SJCRH30 (cell line): ENCODE data around the gene LRBA. TPM values are rescaled to one million over a fixed set of nuclear protein-coding genes. Genes with fewer than 3 reads are reported as not detected.
"Not testable (repeated sequence)": the region's sequence is repeated elsewhere in the genome, so short reads cannot be mapped to it uniquely, and the experiment has no call there.

Experiments used
- DNase-seq, 2 experiments: peaks; one replicate each; pipeline ENCODE4 v3.0.0-alpha.2; 2015 to 2020
- H3K27ac ChIP-seq: fragments of 250-450 bp; sonication (Bioruptor Pico); 2 replicates; pipeline ENCODE4 v1.5.1; 2020; ENCODE audit warnings: mild to moderate bottlenecking, moderate library complexity
- H3K27me3 ChIP-seq: fragments of 250-450 bp; sonication (Bioruptor Pico); 2 replicates; pipeline ENCODE4 v1.5.1; 2020; ENCODE audit warnings: mild to moderate bottlenecking, moderate library complexity
- H3K36me3 ChIP-seq: fragments of 250-450 bp; sonication (Bioruptor Pico); 2 replicates; pipeline ENCODE4 v1.5.1; 2020; ENCODE audit warnings: mild to moderate bottlenecking, moderate library complexity
- H3K4me1 ChIP-seq: fragments of 250-450 bp; sonication (Bioruptor Pico); 2 replicates; pipeline ENCODE4 v1.5.1; 2020; ENCODE audit warnings: mild to moderate bottlenecking, moderate library complexity
- H3K4me3 ChIP-seq: fragments of 250-450 bp; sonication (Bioruptor Pico); 2 replicates; pipeline ENCODE4 v1.5.1; 2020; ENCODE audit warnings: mild to moderate bottlenecking, moderate library complexity
- H3K9me3 ChIP-seq: fragments of 250-450 bp; sonication (Bioruptor Pico); replicated peaks from 2 replicates; pipeline ENCODE4 v1.5.1; 2020; ENCODE audit warnings: mild to moderate bottlenecking, moderate library complexity
- total RNA-seq: library from RNA; depleted of rRNA; stranded (reverse); fragments of >200 nt; shearing (Covaris generic); gene quantifications from 2 replicates; pipeline ENCODE4 v1.2.3, GENCODE V29; 2014

LRBA gene
- total RNA-seq, 1 experiment from 2014 or later, result 25.9 TPM

DNA sequence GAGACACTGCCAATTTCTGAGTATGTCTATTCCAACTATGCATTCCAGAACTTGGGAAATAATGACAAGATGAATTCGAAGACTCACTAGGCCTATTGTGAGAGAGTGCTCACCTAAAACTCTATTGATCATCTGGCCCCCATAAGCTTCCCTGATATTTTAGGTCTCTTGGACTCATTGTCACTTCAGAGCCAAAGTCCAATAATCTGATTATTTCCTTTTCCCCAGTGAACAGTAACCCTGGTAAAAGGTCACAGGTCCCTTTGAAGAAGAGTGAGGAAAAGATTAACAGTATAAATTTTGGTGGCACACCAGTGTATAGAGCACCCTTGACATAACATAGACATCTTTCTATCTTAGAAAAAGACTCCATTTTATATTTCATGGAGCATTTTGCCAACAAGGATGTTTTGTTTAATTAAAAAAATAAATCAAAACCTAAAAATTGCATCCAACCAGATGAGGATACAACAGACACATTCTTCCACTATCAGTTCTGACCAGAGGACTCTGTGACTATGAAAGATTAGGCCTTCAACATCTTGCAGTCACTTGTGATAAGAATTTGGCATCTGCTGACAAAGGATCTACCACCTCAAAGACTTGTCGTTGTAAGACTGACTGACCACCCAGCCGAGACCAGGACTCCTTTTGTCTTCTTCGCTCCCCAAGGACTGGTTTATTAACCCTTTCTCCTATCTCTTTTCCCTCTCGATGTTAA lies 241.2 kb downstream of the LRBA start:
- H3K27me3 ChIP-seq, result no peaks in the 10 kb centered on the region
- no peak for DNase-seq

DNA sequence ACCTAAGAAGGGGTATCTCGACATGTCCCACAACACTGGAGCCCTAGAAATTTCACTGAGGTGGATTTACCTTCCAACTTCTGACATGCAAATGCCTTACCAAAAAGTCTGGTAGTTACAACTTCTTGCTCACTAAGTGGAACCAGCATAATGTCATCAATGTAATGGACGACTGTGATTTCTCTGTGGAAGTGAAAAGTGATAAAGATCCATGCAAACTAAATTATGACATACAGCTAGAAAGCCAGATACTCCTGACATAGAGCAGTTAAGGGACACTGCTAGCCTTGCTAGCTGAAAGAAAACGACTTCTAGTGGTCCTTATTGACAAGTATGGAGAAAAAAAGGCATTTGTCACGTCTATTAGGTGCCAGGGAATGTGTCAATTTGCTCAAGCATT lies 242.1 kb downstream of the LRBA start:
- Histone ChIP-seq H3K36me3 (no peaks in the 10 kb centered on the region), H3K27me3 (no peaks in the 10 kb centered on the region), H3K9me3 (no peaks in the 10 kb centered on the region), H3K4me3 (no peak overlapping the region), H3K27ac (no peak overlapping the region), H3K4me1 (no peaks in the 10 kb centered on the region)
- DNase-seq, result no peak

More for the DNA sequence above, 241.2 kb downstream of the LRBA start:
- no peaks in the 10 kb centered on the region for H3K9me3 ChIP-seq
- no peaks in the 10 kb centered on the region for H3K36me3 ChIP-seq
- H3K27ac ChIP-seq, result no peak overlapping the region
- H3K4me3 ChIP-seq, result no peak overlapping the region
- H3K4me1 ChIP-seq, result no peaks in the 10 kb centered on the region

DNA sequence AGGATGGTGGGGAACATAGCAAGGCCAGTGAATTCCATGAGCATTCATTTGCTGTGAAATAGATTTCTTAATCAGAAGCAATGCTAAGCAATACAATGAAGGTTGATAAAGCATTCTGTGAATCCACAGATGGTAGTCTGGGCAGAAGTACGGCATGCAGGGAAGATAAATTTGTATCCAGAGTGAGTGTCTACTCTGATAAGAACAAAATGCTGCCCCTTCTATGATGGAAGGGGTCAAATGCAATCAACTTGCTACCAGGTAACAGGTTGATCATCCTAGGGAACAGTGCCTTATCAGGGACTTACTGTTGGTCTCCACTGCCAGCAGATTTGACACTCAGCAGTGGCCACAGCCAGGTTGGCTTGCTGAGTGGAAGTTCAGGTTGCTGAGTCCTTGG lies 243.7 kb downstream of the LRBA start:
- no peak for DNase-seq
- Histone ChIP-seq H3K27me3 (no peaks in the 10 kb centered on the region), H3K9me3 (no peaks in the 10 kb centered on the region), H3K4me1 (no peaks in the 10 kb centered on the region), H3K4me3 (no peak overlapping the region), H3K27ac (no peak overlapping the region), H3K36me3 (no peaks in the 10 kb centered on the region)

DNA sequence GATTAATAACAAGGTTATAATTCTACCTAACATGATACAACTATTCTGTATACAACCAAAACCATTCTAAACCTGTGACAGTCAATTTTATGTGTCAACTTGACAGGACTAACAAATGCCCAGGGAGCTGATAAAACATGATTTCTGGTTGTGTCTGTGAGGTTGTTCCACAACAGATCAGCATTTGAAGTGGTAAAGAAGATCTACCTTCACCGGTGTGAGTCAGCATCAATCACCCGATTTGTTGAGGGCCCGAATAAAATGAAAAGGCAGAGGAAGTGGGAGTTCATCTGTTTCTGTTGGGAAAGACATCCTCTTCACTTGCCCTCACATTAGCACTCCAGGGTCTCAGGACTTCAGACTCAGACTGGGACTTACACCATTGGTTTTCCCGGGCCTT lies 245.2 kb downstream of the LRBA start:
- Histone ChIP-seq H3K4me1 (no peaks in the 10 kb centered on the region), H3K4me3 (no peak overlapping the region), H3K9me3 (no peaks in the 10 kb centered on the region), H3K27ac (no peak overlapping the region), H3K27me3 (no peaks in the 10 kb centered on the region), H3K36me3 (no peaks in the 10 kb centered on the region)
- no peak for DNase-seq

DNA sequence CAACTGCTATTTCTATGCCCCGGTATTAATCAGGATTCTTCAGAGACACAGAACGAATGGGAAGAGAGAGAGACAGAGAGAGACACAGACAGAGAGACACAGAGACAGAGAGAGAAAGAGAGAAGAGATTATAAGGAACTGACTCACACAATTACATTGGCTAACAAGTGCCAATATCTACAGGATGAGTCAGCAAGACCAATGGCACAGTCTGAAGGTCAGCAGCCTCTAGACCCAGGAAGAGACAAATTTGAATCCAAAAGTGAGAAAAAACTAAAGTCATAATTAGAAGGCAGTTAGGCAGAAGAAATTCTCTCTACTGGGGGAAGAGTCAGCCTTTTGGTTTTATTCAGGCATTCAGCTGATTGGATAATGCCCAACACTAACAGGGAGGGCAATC lies 245.8 kb downstream of the LRBA start:
- Histone ChIP-seq H3K4me1 (no peaks in the 10 kb centered on the region), H3K27ac (no peak overlapping the region), H3K4me3 (no peak overlapping the region), H3K27me3 (no peaks in the 10 kb centered on the region), H3K9me3 (no peaks in the 10 kb centered on the region), H3K36me3 (no peaks in the 10 kb centered on the region)
- no peak for DNase-seq

DNA sequence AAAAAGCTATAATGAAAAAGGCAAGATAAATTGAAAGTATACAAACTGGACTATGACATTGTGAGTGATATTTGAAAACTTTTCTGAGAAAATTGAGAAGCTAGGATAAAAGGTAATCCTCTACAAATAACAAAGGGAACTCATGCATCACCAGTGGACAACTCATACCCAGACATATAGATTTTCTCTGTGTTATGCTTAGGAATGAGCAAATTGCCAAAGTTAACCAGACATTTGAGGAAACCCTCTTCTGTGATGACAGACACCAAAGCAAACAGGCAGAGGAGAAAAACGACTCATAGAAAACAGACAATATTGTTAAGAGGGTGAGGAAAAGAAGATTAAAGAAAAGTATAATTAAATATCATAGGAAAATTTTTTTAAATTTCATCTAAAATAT lies 246.6 kb downstream of the LRBA start:
- H3K27ac ChIP-seq, result no peak overlapping the region
- no peaks in the 10 kb centered on the region for H3K4me1 ChIP-seq
- DNase-seq, result no peak
- no peaks in the 10 kb centered on the region for H3K27me3 ChIP-seq
- no peak overlapping the region for H3K4me3 ChIP-seq
- H3K36me3 ChIP-seq, result no peaks in the 10 kb centered on the region
- no peaks in the 10 kb centered on the region for H3K9me3 ChIP-seq

DNA sequence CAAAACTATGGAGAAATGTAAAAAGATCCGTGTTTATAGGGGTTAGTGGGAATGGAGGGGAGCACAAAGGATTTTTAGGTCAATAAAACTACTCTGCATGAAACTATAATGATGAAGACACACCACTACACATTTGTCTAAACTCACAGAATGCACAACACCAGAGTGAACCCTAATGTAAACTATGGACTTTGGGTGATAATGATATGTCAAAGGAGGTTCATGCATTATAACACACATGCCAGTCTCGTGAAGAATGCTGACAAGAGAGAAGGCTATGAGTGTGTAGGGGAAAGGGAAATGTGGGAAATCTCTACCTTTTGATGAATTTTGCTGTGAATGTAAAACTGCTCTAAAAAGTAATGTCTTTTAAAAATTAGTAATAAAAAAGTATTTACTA lies 249.9 kb downstream of the LRBA start:
- no peaks in the 10 kb centered on the region for H3K36me3 ChIP-seq
- no peak overlapping the region for H3K27ac ChIP-seq
- H3K27me3 ChIP-seq, result no peaks in the 10 kb centered on the region
- no peak for DNase-seq
- no peaks in the 10 kb centered on the region for H3K4me1 ChIP-seq
- H3K9me3 ChIP-seq, result no peaks in the 10 kb centered on the region
- no peak overlapping the region for H3K4me3 ChIP-seq

DNA sequence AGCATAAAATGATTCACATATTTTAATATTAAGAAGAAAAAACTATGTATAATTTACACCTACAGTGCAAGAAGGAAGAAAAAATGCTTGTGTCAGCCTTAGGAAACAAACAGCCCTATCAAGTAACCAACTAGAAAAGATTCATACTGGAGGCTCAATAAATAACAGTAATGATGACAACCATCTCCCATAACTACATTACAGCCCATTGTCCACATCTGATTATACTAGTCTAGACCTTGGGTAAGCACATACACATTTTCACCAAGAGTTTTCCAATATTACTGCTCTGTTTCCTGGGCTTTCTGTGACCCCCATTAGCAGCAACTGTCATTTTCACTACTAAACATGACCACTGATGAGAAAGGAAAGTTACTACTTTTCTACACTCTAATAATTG lies 263.4 kb downstream of the LRBA start:
- no peaks in the 10 kb centered on the region for H3K36me3 ChIP-seq
- no peak overlapping the region for H3K27ac ChIP-seq
- H3K27me3 ChIP-seq, result no peaks in the 10 kb centered on the region
- no peaks in the 10 kb centered on the region for H3K9me3 ChIP-seq
- no peaks in the 10 kb centered on the region for H3K4me1 ChIP-seq
- DNase-seq, result no peak
- no peak overlapping the region for H3K4me3 ChIP-seq

DNA sequence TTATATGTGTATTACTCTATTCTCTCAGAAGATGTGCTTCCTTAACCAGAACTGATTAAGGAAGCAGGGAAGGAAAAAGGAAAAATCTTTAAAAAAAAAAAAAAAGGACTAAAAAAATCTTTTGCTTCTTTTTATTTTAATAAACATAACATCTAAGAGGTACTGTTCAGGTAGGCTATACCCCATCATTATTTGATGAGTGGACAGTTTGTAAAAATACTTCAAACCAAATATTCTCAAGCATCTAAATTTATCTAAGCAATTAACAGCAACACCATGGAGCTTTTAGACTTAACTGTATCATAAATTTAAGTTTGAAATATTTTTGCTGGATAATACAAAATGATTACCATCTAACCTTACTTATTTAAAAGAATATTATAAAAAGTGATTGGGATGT lies 264.3 kb downstream of the LRBA start:
- Histone ChIP-seq H3K27ac (no peak overlapping the region), H3K4me3 (no peak overlapping the region), H3K27me3 (no peaks in the 10 kb centered on the region), H3K9me3 (no peaks in the 10 kb centered on the region), H3K4me1 (no peaks in the 10 kb centered on the region), H3K36me3 (no peaks in the 10 kb centered on the region)
- DNase-seq, result no peak

DNA sequence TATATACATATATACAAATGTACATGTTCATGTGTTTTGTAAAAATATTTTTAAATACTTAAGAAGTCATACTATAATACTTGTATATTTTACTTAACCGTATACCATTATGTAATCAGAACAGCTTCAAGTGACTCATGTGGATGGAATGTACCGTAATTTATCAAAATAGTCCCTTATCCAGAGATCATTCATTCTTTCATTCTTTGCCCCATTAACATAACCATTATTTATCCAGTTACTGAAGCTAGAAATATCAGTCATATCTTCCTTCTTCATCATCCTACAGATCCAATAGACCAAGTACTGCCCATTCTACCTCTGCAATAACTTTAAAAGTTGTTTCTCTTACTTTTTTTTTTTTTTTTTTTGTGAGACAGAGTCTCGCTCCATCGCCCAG lies 268.9 kb downstream of the LRBA start:
- H3K4me1 ChIP-seq, result no peaks in the 10 kb centered on the region
- DNase-seq, result no peak

DNA sequence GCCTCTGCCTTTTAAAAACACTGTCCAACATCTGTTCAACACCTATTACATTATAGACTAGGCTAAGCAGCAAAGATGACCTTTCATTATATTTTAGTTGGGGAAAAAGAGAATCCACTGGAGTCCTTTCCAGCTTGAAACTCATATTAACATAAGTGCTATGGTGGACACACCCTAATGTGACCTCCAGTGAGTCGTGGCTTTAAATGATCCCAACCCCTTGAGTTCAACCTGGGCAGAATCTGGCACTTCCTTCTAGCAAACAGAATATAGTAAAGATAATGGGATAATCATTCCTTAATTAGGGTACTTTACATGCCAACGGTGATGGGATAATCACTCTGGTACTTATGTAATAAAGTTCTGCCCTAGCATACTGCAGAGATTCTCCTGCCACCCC lies 270.5 kb downstream of the LRBA start:
- no peaks in the 10 kb centered on the region for H3K4me1 ChIP-seq
- DNase-seq, result no peak
- H3K27ac ChIP-seq, result no peak overlapping the region
- no peaks in the 10 kb centered on the region for H3K27me3 ChIP-seq
- H3K4me3 ChIP-seq, result no peak overlapping the region
- H3K36me3 ChIP-seq, result no peaks in the 10 kb centered on the region
- H3K9me3 ChIP-seq, result no peaks in the 10 kb centered on the region

More for the DNA sequence above, 268.9 kb downstream of the LRBA start:
- H3K9me3 ChIP-seq, result no peaks in the 10 kb centered on the region
- H3K27me3 ChIP-seq, result no peaks in the 10 kb centered on the region
- H3K4me3 ChIP-seq, result no peak overlapping the region
- no peaks in the 10 kb centered on the region for H3K36me3 ChIP-seq
- no peak overlapping the region for H3K27ac ChIP-seq

DNA sequence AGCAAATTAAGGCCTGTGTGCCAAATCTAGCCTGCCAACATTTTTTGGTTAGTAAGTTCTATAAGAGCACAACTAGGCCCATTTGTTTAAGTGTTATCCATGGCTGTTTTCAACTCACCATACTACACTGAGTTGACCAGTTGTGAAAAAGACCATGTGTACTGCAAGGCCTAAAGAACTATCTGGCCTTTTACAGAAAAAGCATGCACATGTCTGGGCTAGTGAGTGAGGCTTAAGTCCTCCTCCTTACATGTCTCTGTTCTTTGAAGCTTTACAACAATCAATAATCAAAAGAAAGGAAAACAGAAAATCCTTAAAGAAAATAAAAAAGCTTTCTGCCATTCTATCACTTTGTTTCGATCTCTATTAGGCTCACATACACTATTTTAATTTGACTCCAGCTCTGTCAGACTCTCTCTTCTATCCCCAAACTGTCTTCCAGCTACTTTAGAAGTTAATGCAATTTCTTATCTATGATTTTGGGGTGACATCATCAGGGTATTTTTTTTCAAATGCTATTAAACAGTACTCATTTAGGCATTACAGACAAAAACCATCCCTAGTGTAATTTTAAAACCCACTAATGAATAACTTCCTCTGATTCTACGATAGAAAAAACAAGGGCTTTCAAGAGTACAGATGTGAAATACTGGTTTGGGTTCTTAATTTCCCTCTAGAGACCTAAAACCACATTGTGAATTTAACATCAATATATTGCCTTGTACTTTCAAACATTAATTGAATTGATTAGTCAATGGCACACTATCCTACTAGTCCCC lies 271.3 kb downstream of the LRBA start:
- Histone ChIP-seq H3K4me1 (no peaks in the 10 kb centered on the region), H3K27ac (no peak overlapping the region), H3K9me3 (no peaks in the 10 kb centered on the region), H3K4me3 (no peak overlapping the region), H3K36me3 (no peaks in the 10 kb centered on the region), H3K27me3 (no peaks in the 10 kb centered on the region)
- no peak for DNase-seq

DNA sequence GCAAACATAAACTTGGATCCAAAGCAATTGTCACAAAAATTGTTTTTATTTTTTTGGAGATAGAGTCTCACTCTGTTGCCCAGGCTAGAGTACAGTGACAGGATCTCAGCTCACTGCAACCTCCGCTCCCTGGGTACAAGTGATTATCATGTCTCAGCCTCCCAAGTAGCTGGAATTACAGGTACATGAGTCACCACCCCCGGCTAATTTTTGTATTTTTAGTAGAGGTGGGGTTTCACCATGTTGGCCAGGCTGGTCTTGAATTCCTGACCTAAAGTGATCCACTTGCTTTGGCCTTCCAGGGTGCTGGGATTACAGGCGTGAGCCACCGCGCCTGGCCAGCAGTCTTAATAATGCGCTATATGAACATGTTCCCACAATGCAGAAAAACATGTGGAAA lies 272.2 kb downstream of the LRBA start:
- not testable (repeated sequence) for H3K27ac ChIP-seq, H3K4me3 ChIP-seq, H3K9me3 ChIP-seq, DNase-seq, H3K27me3 ChIP-seq, H3K36me3 ChIP-seq, H3K4me1 ChIP-seq

DNA sequence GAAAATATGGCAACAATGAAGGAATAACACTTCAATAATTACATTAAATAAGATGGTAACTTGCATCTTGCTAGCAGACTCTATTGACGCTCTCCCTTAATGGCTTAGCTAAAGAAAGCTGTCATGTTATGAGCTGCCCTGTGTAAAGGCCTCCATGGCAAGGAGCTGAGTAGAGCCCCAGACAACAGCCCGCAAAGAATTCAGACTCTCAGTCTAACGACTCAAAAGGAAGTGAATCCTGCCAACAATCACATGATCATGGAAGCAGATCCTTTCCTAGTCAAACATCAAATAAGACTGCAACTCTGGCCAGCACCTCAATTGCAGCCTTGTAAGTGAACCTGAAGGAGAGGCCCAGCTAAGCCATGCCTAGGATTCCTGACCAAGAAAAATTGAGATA lies 275.5 kb downstream of the LRBA start:
- no peak overlapping the region for H3K4me3 ChIP-seq
- no peaks in the 10 kb centered on the region for H3K36me3 ChIP-seq
- H3K9me3 ChIP-seq, result no peaks in the 10 kb centered on the region
- no peaks in the 10 kb centered on the region for H3K4me1 ChIP-seq
- H3K27me3 ChIP-seq, result no peaks in the 10 kb centered on the region
- no peak overlapping the region for H3K27ac ChIP-seq
- no peak for DNase-seq

DNA sequence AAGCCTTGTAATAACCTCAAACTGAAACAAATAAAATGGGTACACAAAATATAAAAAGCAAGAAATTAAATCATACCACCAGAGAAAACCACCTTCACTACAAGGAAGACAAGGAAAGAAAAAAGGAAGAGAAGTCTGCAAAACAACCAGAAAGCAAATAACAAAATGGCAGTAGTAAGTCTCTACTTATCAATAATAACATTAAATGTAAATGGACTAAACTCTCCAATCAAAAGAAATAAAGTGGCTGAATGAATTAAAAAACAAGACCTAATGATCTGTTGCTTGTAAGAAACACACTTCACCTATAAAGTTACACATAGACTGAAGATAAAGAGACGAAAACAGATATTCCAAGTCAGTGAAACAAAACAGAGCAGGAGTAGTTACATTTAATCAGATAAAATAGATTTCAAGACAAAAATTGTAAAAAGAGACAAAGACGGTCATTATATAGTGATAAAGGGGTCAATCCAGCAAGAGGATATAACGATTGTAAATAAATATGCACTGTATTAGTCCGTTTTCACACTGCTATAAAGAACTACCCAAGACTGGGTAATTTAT lies 289.0 kb downstream of the LRBA start:
- no peaks in the 10 kb centered on the region for H3K36me3 ChIP-seq
- DNase-seq, result no peak

More for the DNA sequence above, 289.0 kb downstream of the LRBA start:
- Histone ChIP-seq H3K4me3 (no peak overlapping the region), H3K27me3 (no peaks in the 10 kb centered on the region), H3K4me1 (no peaks in the 10 kb centered on the region), H3K9me3 (no peaks in the 10 kb centered on the region), H3K27ac (no peak overlapping the region)
